ENCODE measurements around the gene LRFN2.

GRCh38 chr6:40349901-40350746 is 237.0 kb downstream of the LRFN2 start:
- no peak for TF ChIP-seq CTCF (IDR thresholded peaks at IDR 0.05; ENCODE audit: insufficient read depth, low read depth, low read length)
- no peak for TF ChIP-seq EZH2 (IDR thresholded peaks at IDR 0.05; ENCODE audit: insufficient read depth, low read length)

Measured in astrocyte (in vitro differentiated cells and primary cell).